DMS153 treated with DMSO at 0.1 percent for 48 hours (cell line): ENCODE measurements around the gene RCAN2.

Experiments
- DNase-seq: peaks from one replicate; lab custom pipeline; 2025; ENCODE audit not compliant: unreplicated experiment; lab: John Stamatoyannopoulos, UW

The RCAN2 gene

GRCh38 chr6:46219661-46220060 lies 271.6 kb downstream of the RCAN2 start:
- DNase-seq: no peak

- DNase-seq: no peak
Observed at GRCh38 chr6:46218457-46218856, 272.8 kb downstream of the RCAN2 start.

DNA sequence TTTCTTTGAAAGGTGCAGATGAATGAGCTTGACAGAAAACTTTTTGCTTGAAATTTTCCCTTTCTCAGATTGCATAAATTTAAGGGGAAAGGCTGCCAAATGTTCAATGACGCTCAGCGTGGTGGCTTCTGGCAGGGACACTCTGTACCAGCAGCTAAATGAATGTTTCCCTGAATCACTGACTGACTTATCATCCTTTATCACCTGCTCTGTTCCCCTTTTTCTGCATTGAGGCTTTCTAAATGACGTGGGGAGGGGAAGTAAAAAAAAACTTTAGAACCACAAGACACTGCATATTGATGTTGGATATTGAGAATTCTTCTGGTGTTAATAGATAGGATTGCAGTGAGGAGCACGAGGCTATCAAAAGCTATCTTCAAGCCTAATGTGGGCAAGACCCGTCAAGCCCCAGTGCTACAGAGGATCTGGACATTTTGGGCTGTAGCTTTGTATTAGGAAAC lies 273.5 kb downstream of the RCAN2 start:
- DNase-seq: no peak

DNA sequence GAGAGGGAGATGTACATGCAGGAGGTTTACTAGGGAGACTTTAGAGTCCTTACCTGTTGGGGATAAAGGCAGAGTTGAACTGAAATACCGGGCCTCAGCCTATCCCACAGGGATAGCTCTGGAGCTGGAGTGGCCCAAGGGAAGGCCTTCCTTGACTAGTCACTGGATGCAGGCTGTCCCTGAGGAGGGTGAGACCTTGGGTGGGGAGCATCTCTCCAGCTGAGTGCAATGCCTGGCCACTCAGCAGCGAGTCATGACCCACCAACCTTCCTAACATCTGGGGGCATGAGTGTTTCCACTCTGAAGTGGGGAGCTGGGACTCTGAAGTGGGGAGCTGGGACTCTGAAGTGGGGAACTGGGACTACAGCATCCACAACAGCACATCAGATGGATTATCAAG lies 274.4 kb downstream of the RCAN2 start:
- no peak for DNase-seq

DNA sequence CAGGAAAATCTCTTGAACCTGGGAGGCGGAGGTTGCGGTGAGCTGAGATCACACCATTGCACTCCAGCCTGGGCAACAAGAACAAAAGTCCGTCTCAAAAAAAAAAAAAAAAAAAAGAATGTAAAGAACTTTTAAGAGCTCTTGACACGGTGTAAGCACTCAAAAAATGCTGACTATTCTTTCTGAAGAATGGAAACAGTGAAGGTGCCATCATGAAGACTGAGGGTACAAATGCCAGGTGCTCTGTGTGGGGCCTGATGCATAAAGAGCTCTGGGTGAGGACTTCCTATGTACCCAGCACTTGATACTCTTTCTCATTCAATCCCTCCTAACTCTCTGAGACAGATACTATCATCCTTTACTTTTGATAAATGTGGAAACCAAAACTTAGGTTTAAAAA lies 275.5 kb downstream of the RCAN2 start:
- DNase-seq: no peak

- no peak for DNase-seq
Observed at GRCh38 chr6:46215213-46215612, 276.0 kb downstream of the RCAN2 start.

GRCh38 chr6:46211917-46212316 lies 279.3 kb downstream of the RCAN2 start:
- no peak for DNase-seq

- DNase-seq: no peak
Observed at GRCh38 chr6:46210294-46210693, 281.0 kb downstream of the RCAN2 start.

DNA sequence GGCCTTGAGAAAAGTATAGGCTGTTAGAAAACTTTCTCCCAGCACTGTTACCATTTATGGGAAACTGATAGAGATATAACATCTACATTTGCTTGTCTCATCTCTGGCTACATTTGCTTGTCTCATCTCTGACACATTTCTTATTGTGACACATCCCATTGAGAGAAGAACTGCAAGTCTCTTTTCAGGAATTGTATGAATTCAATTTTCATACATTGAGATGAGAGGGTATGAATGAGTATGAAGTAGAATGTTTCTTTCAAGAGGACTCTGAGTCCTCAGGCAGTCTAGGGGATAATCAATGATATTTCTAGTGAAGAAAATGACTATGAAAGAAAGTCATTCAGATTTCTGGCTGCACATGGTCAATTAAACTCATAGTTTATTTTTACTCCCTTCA lies 282.9 kb downstream of the RCAN2 start:
- no peak for DNase-seq

DNA sequence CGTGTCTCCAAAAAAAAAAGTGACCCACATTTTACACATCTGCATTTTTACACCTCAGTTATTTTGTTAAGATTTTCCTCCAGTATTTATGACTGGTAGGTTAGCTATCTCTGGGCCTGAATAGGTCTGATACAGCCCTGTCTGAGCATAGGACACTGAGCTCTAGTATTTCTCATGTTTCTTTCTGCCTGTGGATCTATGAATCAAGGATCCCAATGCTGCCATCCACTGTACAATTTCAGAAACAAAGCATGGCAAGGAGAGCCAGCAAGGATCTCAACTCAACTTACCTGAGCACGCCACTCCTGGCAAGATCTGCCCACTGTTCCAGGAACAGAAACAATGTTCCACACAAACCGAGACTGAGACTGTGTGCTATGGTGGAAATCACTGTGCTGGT lies 284.1 kb downstream of the RCAN2 start:
- no peak for DNase-seq

DNA sequence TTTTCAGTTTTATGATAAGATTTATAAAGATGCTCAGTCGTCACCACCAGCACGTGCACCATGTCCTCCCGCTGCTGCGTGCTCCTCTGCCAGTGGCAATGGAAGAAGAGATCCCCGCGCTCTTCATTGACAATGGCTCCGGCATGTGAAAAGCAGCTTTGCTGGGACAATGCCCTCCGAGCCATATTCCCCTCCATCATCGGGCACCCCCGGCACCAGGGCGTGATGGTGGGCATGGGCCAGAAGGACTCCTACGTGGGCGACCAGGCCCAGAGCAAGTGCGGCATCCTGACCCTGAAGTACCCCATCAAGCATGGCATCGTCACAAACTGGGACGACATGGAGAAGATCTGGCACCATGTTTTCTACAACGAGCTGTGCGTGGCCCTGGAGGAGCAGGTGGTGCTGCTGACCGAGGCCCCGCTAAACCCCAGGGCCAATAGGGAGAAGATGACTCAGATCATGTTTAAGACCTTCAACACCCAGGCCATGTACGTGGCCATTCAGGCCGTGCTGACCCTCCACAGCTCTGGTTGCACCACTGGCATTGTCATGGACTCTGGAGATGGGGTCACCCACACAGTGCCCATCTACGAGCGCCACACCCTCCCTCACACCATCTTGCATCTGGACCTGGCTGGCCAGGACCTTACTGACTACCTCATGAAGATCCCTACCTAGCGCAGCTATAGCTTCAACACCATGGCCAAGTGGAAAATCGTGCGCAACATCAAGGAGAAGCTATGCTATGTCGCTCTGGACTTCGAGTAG lies 286.2 kb downstream of the RCAN2 start:
- DNase-seq: no peak

DNA sequence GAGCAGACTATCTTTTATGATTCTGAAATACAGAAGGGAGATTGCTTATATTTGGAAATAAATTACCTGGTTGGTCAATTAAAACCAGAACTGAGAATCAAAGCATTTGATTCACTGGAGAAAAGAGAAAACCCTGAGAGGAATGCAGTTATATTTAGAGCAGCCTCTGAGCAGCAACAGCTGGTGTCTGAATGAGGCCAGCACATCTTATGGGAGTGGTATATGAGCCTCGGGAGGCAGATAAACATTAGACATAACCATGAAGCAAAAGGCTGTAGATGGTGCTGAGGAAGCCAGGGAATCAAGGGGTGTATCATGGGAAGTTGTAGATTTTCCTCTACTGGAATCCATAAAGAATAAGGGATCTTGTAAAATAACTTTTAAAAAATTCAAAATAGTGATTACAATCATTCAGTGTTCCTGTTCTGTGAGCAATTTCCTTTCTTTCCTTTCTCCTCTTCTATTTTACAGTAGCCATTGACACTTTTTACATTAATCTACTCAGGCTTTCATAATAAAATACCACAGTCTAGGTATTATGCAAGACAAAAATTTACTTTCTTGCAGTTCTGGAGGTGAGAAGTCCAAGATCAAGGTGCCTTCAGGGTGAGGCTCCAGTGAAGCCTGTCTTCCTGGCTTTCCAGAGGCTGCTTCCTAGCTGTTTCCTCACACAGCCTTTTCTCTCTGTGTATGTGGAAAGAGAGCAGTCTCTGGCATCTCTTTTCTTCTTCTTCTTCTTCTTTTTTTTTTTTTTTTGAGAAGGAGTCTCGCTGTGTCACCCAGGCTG lies 287.7 kb downstream of the RCAN2 start:
- DNase-seq: no peak

DNA sequence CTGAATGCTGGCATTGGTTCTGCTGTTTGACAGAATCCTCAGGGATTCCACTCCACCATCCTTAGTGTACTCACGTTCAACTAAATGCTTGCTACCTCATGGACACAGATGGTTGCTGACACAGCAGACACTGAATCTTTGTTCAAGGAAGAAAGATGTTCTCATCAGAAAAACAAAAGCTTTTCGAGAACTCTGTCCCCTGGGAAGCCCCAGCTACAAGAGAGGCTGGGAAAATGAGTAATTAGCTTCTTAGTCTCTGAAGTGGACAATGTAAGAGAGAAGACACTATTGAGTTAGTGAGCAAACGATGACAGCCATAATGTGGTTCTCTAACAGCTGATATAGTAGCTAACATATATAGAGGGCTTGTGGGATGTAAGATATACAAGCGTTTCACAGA lies 289.5 kb downstream of the RCAN2 start:
- no peak for DNase-seq

- no peak for DNase-seq
Observed at GRCh38 chr6:46199387-46199786, 291.9 kb downstream of the RCAN2 start.

- DNase-seq: no peak
Observed at GRCh38 chr6:46191961-46192360, 299.3 kb downstream of the RCAN2 start.

DNA sequence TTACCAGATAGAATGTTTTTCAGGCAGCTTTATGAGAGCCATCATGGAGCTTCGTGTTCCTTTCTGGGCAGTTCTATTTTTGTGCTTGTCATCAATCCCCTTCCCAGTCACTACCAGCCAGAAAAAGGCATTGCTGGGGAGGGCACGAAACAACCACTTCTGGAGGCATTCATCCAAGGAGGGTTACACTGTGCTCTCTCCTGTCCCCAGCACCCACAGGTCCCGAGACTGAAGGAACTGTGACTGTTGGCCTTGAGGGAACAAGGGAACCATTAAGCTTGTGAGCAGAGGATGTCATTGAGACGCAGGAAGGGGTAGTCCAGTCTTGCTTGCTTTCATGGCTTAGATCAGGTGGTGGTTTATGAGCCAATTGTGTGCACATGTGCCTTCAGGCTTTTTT lies 300.4 kb downstream of the RCAN2 start:
- DNase-seq: no peak

- no peak for DNase-seq
Observed at GRCh38 chr6:46189726-46190125, 301.5 kb downstream of the RCAN2 start.

- no peak for DNase-seq
Observed at GRCh38 chr6:46186583-46186982, 304.7 kb downstream of the RCAN2 start.

- DNase-seq: no peak
Observed at GRCh38 chr6:46184114-46184513, 307.1 kb downstream of the RCAN2 start.

GRCh38 chr6:46175976-46176375 lies 315.3 kb downstream of the RCAN2 start:
- DNase-seq: no peak

- no peak for DNase-seq
Observed at GRCh38 chr6:46175446-46175845, 315.8 kb downstream of the RCAN2 start.

DNA sequence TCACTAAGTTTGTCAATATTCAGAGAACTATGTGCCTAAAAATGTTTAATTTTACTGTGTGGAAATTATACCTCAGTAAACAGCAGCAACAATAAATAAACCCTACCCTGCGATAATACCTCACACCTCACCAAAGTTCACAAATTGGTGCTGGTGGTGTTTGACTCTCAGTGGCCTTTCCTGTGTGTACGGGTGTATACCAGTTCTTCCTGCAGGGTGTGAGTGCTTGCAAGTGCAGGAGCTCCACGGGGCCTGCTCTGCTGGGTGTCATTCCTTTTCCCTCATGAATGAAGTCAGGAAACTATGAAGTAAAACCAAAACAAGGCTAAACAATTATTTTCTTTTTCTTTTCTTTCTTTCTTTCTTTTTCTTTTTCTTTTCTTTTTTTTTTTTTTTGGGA lies 316.3 kb downstream of the RCAN2 start:
- DNase-seq: no peak
